Measurements from ENCODE around the gene WDR48.
A peak's percentile ranks its signal among the peaks of the same experiment; 100 is the strongest.

WDR48 gene

DNA sequence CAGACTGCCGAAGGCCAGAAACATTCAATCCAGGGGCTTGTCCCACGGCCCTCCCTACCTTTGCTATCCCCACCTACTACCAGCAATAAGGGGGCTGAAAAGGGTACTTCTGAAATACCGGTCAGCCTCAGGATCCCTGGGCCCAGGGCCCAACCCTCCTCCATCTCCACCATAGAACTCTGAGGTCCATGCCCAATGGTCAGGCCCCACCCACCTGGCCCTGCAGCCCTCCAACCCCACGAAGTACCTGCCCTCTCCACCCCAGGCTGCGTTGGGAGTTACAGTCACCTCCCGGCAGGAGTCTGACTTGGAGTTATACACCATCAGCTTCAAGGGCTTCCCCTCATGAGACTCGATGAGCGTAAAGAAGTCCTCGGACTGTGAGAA, 48.7 kb downstream of the WDR48 start:
- no peaks in the 10 kb centered on the region for H3K27me3 ChIP-seq (ENCODE audit: control insufficient read depth, insufficient read depth, low read length, poor library complexity, severe bottlenecking)
- H3K36me3 ChIP-seq (ENCODE audit: control insufficient read depth, insufficient read depth, low read length): peaks cover 36% of the 10 kb centered on the region
- H3K9me3 ChIP-seq (ENCODE audit: control insufficient read depth, low read length): no peaks in the 10 kb centered on the region
- H3K4me1 ChIP-seq (ENCODE audit: control insufficient read depth, insufficient read depth, low read length): no peaks in the 10 kb centered on the region
- no peak overlapping the region for H3K4me3 ChIP-seq (ENCODE audit: insufficient read depth, low read depth, low read length)
- H3K27ac ChIP-seq (ENCODE audit: insufficient read depth, low read depth, low read length, poor library complexity, severe bottlenecking): no peak overlapping the region
- WGBS, 2 experiments: 92 to 94% methylated on average over 9 of the region's 9 CpGs

DNA sequence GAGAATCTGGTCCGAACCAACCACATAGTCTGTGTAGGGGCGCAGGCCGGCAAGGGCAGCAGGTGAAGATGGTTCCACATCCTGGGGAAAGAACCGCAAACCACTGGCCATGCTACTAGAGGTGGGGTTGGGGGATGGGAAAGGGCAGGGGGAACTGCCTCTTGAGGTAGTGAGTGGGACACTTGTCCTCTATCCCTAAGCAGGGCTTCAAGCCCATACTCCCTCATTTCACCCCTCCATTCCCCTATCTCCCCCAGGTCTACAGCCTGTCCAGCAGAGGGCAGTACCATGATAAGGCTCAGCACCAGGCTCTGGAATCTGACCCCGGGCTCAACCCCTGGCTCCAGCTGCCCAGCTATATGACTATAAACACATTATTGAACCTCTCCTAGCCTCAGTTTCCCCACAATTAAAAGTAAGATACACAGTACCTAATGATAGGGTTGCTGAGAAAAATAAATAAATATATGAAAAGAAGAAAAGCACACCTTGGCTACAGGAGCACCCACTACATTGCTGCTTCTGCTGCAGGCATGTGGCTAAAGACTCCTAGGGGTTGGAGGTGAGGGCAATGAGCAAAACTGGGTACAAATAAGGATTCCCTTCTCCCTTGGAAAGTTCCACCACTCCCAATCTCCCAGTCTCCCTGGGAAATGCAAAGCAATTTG, 49.3 kb downstream of the WDR48 start:
- Histone ChIP-seq H3K27me3 (ENCODE audit: control insufficient read depth, insufficient read depth, low read length, poor library complexity, severe bottlenecking) (peaks cover 3% of the 10 kb centered on the region), H3K27ac (ENCODE audit: insufficient read depth, low read depth, low read length, poor library complexity, severe bottlenecking) (no peak overlapping the region), H3K9me3 (ENCODE audit: control insufficient read depth, low read length) (no peaks in the 10 kb centered on the region), H3K4me1 (ENCODE audit: control insufficient read depth, insufficient read depth, low read length) (peaks cover 5% of the 10 kb centered on the region), H3K36me3 (ENCODE audit: control insufficient read depth, insufficient read depth, low read length) (peaks cover 30% of the 10 kb centered on the region), H3K4me3 (ENCODE audit: insufficient read depth, low read depth, low read length) (no peak overlapping the region)
- 88 to 91% methylated on average over 5 of the region's 5 CpGs for WGBS, 2 experiments

DNA sequence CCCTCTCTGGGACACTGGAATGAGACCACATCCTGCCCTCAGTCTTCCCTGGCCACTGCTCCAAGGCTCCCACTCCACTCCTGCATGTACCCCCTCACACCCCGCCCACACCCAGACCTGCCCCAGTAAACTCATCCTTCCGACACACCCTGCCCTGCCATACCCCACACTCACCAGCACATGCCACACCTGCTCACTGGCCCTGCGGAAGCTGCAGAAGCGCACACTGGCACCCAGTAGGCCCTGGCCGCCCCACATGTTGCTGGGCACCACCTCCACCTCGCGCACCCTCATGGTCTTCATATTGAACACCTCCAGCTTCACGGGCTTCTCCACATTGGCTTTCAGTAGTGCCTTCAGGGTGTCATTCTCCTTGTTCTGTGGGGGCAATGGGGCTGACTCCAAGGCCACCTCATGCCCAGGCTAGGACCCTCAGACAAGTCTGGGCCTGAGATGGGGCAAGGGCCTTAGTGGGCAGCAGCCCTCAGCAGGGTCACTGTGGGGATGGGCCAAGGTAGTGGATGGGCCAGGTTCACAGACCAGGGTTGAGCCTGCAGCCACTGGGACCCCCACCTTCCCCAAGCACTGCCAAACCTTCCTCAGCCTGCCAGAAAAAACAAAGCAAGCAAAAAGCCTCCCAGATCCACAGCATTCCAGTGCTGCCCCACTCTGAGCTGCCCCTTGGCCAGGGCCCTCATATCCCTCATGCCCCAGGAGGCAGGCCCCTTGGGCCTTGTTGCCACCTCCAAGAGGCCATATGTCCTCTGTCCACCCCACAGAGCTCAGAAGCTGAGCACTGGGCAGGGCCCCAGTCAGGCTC, 50.9 kb downstream of the WDR48 start:
- peaks cover 22% of the 10 kb centered on the region for H3K36me3 ChIP-seq (ENCODE audit: control insufficient read depth, insufficient read depth, low read length)
- H3K9me3 ChIP-seq (ENCODE audit: control insufficient read depth, low read length): no peaks in the 10 kb centered on the region
- peaks cover 7% of the 10 kb centered on the region for H3K27me3 ChIP-seq (ENCODE audit: control insufficient read depth, insufficient read depth, low read length, poor library complexity, severe bottlenecking)
- H3K27ac ChIP-seq (ENCODE audit: insufficient read depth, low read depth, low read length, poor library complexity, severe bottlenecking): no peak overlapping the region
- WGBS, 2 experiments: 95% methylated on average over 8 of the region's 8 CpGs
- peaks cover 8% of the 10 kb centered on the region for H3K4me1 ChIP-seq (ENCODE audit: control insufficient read depth, insufficient read depth, low read length)
- no peak overlapping the region for H3K4me3 ChIP-seq (ENCODE audit: insufficient read depth, low read depth, low read length)

DNA sequence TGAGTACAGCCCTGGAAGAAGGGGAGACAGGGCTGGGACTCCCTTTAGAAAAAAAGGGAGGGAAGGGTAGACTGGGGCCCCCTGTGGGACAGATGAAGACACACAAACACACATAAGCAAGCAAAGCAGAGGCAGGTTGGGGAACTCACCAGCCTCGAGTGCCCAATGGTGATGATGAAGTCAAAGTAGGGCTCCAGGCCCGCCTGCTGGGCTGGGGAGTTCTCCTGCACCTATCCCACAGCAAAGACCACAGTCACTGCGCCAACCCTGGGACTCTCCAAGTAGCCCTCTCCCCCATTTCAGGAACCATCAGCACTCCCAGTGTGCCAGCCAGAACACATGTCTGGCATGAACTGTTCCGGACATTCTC, 51.5 kb downstream of the WDR48 start:
- Histone ChIP-seq H3K36me3 (ENCODE audit: control insufficient read depth, insufficient read depth, low read length) (peaks cover 16% of the 10 kb centered on the region), H3K9me3 (ENCODE audit: control insufficient read depth, low read length) (no peaks in the 10 kb centered on the region), H3K4me3 (ENCODE audit: insufficient read depth, low read depth, low read length) (no peak overlapping the region), H3K27me3 (ENCODE audit: control insufficient read depth, insufficient read depth, low read length, poor library complexity, severe bottlenecking) (peaks cover 8% of the 10 kb centered on the region), H3K4me1 (ENCODE audit: control insufficient read depth, insufficient read depth, low read length) (peaks cover 8% of the 10 kb centered on the region), H3K27ac (ENCODE audit: insufficient read depth, low read depth, low read length, poor library complexity, severe bottlenecking) (no peak overlapping the region)
- 87% methylated on average over 4 of the region's 4 CpGs for WGBS, 2 experiments

DNA sequence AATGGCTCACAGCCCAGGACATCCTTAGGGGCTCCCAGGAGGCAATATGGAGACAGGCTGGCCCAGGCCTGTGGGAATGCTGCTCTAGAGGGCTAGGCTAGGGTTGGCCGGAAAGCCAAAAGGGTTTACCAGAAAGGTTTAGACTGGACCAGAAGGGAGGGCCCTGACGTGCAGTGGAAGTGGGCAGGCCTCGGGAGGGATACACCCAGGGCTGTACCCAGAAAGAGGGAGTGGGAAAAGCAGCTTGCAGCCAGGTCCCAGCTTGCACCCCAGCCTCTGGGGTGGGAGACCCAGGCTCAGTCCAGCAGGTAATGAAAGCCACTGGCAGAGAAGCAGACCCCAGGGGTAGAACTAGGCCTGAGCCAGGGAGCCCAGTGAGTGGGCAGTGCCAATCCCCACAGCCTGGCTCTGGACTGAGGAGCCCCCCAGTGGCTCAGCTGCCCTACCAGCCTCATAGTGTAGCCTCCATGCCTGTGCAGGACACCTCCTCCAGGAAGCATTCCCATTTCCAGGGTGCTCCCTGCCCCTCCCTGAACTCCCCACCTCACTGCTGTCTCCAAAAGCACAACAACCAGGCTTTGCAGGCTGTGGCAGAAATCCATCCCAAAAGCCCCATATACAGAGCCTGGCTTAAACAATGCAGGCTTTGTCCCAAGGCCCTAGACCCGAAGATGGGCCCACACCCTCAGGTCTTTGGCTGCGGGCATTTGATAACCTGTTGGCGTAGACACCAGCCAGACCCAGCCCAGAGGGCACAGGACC, 52.2 kb downstream of the WDR48 start:
- H3K36me3 ChIP-seq (ENCODE audit: control insufficient read depth, insufficient read depth, low read length): peaks cover 9% of the 10 kb centered on the region
- H3K27me3 ChIP-seq (ENCODE audit: control insufficient read depth, insufficient read depth, low read length, poor library complexity, severe bottlenecking): peaks cover 13% of the 10 kb centered on the region
- WGBS, 2 experiments: 95% methylated on average over 6 of the region's 6 CpGs
- H3K4me1 ChIP-seq (ENCODE audit: control insufficient read depth, insufficient read depth, low read length): peaks cover 8% of the 10 kb centered on the region
- no peaks in the 10 kb centered on the region for H3K9me3 ChIP-seq (ENCODE audit: control insufficient read depth, low read length)
- no peak overlapping the region for H3K4me3 ChIP-seq (ENCODE audit: insufficient read depth, low read depth, low read length)
- H3K27ac ChIP-seq (ENCODE audit: insufficient read depth, low read depth, low read length, poor library complexity, severe bottlenecking): no peak overlapping the region

DNA sequence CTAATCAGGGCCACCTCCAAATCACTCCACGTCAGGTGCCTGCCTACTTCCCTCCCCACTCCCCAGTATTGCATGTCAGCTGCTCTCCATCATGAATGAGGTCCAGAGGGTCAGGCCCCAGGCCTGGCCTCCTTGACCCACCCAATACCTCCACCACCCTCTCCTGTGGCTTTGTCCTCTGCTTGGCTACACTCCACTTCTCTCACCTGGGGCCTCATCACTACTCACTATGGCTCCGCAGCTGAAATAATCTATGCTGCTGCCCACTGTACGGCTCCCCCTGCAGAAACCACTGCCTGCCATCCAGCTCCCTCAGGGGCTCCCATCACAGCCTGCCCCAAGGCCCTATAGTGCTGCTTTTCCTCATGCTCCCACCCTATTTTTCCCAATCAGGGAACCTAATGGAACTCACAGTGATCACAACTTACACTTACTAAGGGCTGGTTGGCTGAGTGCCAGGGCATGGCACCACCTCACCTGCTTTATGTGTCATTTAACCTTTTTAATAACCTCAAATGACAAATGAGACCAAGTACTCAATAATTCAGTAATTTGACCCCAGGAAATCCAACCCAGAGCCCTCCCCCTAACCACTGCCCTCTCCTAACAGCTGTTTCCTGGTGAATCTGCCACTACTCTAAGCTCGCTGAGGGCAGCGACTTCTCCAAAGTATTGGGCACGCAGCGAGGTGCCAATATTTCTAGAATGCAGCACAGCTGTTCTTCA, 53.3 kb downstream of the WDR48 start:
- no peak overlapping the region for H3K4me3 ChIP-seq (ENCODE audit: insufficient read depth, low read depth, low read length)
- 92 to 93% methylated on average over 7 of the region's 7 CpGs for WGBS, 2 experiments
- H3K36me3 ChIP-seq (ENCODE audit: control insufficient read depth, insufficient read depth, low read length): peaks cover under 1% of the 10 kb centered on the region

DNA sequence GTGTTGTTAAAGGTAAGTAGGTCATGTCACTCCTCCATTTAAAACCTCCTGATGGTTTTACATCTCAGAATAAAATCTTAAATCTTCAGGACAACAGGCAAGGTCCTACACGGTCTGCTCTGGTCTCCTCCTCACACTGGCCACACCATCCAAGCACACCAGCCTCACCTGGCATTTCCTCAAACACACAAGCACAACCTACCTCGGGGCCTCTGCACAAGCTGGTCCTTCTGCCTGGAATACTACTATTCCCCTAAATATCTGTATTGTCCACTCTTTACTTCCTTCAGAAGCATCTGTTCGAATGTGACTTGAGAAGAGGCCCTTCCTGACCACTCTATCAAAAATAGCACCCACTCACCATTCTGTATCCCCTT, 53.9 kb downstream of the WDR48 start:
- peaks cover 8% of the 10 kb centered on the region for H3K4me1 ChIP-seq (ENCODE audit: control insufficient read depth, insufficient read depth, low read length)
- H3K9me3 ChIP-seq (ENCODE audit: control insufficient read depth, low read length): no peaks in the 10 kb centered on the region
- 85 to 90% methylated on average over 3 of the region's 3 CpGs for WGBS, 2 experiments
- no peak overlapping the region for H3K27ac ChIP-seq (ENCODE audit: insufficient read depth, low read depth, low read length, poor library complexity, severe bottlenecking)
- H3K27me3 ChIP-seq (ENCODE audit: control insufficient read depth, insufficient read depth, low read length, poor library complexity, severe bottlenecking): peaks cover 13% of the 10 kb centered on the region
- no peak overlapping the region for H3K4me3 ChIP-seq (ENCODE audit: insufficient read depth, low read depth, low read length)
- no peaks in the 10 kb centered on the region for H3K36me3 ChIP-seq (ENCODE audit: control insufficient read depth, insufficient read depth, low read length)

More for the DNA sequence above, 53.3 kb downstream of the WDR48 start:
- Histone ChIP-seq H3K27me3 (ENCODE audit: control insufficient read depth, insufficient read depth, low read length, poor library complexity, severe bottlenecking) (peaks cover 13% of the 10 kb centered on the region), H3K9me3 (ENCODE audit: control insufficient read depth, low read length) (no peaks in the 10 kb centered on the region), H3K4me1 (ENCODE audit: control insufficient read depth, insufficient read depth, low read length) (peaks cover 8% of the 10 kb centered on the region), H3K27ac (ENCODE audit: insufficient read depth, low read depth, low read length, poor library complexity, severe bottlenecking) (no peak overlapping the region)

DNA sequence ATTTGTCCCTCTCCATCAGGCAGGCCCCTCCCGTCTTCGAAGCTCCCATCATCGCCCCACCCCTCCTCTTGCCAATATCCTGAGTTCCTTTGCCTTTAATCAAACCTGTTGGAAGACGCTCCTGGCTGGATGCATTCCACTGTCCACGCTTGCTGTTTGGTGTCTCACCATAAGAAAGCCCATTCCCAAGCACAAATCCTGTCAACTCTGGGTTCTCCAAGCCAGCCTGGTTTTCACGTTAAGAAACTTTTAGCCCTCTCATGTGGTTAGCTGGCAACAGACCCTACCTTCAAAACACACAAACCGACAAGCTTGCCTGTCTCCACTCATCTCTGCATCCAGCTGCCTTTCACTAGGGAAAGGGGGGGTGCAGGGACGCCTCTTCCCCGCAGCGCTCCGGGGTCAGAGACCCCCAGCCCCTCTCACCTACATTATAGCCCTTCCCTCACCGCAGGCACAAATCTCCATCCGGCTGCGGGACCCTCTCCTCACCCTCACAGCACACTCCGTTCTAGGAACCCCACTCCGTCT, 54.5 kb downstream of the WDR48 start:
- no peaks in the 10 kb centered on the region for H3K36me3 ChIP-seq (ENCODE audit: control insufficient read depth, insufficient read depth, low read length)
- H3K4me1 ChIP-seq (ENCODE audit: control insufficient read depth, insufficient read depth, low read length): peaks cover 8% of the 10 kb centered on the region
- peaks cover 13% of the 10 kb centered on the region for H3K27me3 ChIP-seq (ENCODE audit: control insufficient read depth, insufficient read depth, low read length, poor library complexity, severe bottlenecking)
- H3K27ac ChIP-seq (ENCODE audit: insufficient read depth, low read depth, low read length, poor library complexity, severe bottlenecking): no peak overlapping the region
- H3K9me3 ChIP-seq (ENCODE audit: control insufficient read depth, low read length): no peaks in the 10 kb centered on the region
- H3K4me3 ChIP-seq (ENCODE audit: insufficient read depth, low read depth, low read length): peak overlapping the region; percentile 94
- WGBS, 2 experiments: 6 to 9% methylated on average over 16 of the region's 16 CpGs

DNA sequence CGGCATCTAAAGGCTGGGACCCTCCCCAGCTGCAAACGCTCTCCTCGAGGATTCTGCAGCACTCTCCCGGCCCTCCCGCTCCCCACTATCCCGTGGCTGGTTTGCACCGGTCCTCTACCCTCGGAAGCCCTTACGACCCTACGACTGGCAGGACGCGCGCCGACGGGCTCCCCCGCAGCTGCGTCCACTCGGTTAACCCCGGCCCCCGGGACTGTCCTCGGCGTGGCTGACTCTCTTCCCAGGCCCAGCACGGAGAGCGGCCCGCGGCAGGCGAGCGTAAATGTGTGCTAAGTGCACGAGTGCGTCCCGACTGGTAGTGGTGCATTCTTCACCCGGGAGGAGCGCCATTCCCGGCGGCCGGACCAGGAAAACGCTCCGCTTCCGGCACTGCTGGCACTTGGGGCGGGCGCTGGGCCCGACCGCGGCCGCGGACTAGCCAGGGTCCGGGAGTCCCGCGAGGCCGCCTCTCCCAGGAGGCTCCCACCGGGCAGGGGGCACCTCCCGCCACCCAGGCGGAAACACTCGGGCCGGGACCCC, 55.1 kb downstream of the WDR48 start:
- no peak overlapping the region for H3K27ac ChIP-seq (ENCODE audit: insufficient read depth, low read depth, low read length, poor library complexity, severe bottlenecking)

More for the DNA sequence above, 55.1 kb downstream of the WDR48 start:
- Histone ChIP-seq H3K4me3 (ENCODE audit: insufficient read depth, low read depth, low read length) (peak overlapping the region; percentile 94), H3K4me1 (ENCODE audit: control insufficient read depth, insufficient read depth, low read length) (peaks cover 8% of the 10 kb centered on the region), H3K9me3 (ENCODE audit: control insufficient read depth, low read length) (no peaks in the 10 kb centered on the region), H3K36me3 (ENCODE audit: control insufficient read depth, insufficient read depth, low read length) (no peaks in the 10 kb centered on the region), H3K27me3 (ENCODE audit: control insufficient read depth, insufficient read depth, low read length, poor library complexity, severe bottlenecking) (peaks cover 13% of the 10 kb centered on the region)
- WGBS, 2 experiments: 0% methylated on average over 55 of the region's 55 CpGs
